HG02852 (cell line): Measurements from ENCODE around the gene RIPK4.

Source experiments
- ATAC-seq: cut with Tn5 transposase; IDR thresholded peaks from one replicate; pipeline ENCODE4 v1.9.1; 2021; ENCODE audit warnings: mild to moderate bottlenecking, moderate library complexity; ENCODE audit not compliant: unreplicated experiment

RIPK4 gene

GRCh38 chr21:41755258-41755933 lies 11.5 kb downstream of the RIPK4 start:
- no peak for ATAC-seq

GRCh38 chr21:41754479-41754891 lies 12.4 kb downstream of the RIPK4 start:
- ATAC-seq: no peak

GRCh38 chr21:41753006-41753898 lies 13.6 kb downstream of the RIPK4 start:
- ATAC-seq: no peak

- no peak for ATAC-seq
These were observed 14.6 kb downstream of the RIPK4 start for GRCh38 chr21:41752231-41752681.

GRCh38 chr21:41751611-41752011 lies 15.2 kb downstream of the RIPK4 start:
- no peak for ATAC-seq

GRCh38 chr21:41750532-41751151 lies 16.2 kb downstream of the RIPK4 start:
- ATAC-seq: no peak

- no peak for ATAC-seq
These were observed 16.8 kb downstream of the RIPK4 start for GRCh38 chr21:41750051-41750450.

- ATAC-seq: no peak
These were observed 17.6 kb downstream of the RIPK4 start for GRCh38 chr21:41749286-41749685.

GRCh38 chr21:41747943-41748738 lies 18.7 kb downstream of the RIPK4 start:
- no peak for ATAC-seq

- ATAC-seq: no peak
These were observed 20.2 kb downstream of the RIPK4 start for GRCh38 chr21:41746744-41747006.

- ATAC-seq: no peak
These were observed 20.7 kb downstream of the RIPK4 start for GRCh38 chr21:41745971-41746743.

GRCh38 chr21:41745026-41745820 lies 21.6 kb downstream of the RIPK4 start:
- ATAC-seq: no peak

- ATAC-seq: no peak
These were observed 22.6 kb downstream of the RIPK4 start for GRCh38 chr21:41744028-41744930.

GRCh38 chr21:41743321-41744027 lies 23.4 kb downstream of the RIPK4 start:
- no peak for ATAC-seq

- ATAC-seq: no peak
These were observed 24.6 kb downstream of the RIPK4 start for GRCh38 chr21:41742073-41742875.

- ATAC-seq: no peak
These were observed 25.4 kb downstream of the RIPK4 start for GRCh38 chr21:41741253-41742072.
